Thyroid gland (tissue), 4 donors: Measurements from ENCODE around the gene SRGAP1.

Experiments used
- POLR2A ChIP-seq, 2 donors: fragments of 450-650 bp; IDR thresholded peaks; one replicate each; pipeline ENCODE4 v1.6.1; 2017; ENCODE audit warnings: antibody characterized with exemption in 2 of 2, mild to moderate bottlenecking in 2 of 2, moderate library complexity in 1 of 2
- TF ChIP-seq, protein P1 (sequence below), 6 experiments: fragments of 200-600 bp in 3 of 6; fragments of 450-650 bp in 3 of 6; sonication (generic) in 3 of 6; IDR thresholded peaks; one replicate each; pipeline ENCODE4 v1.5.1; 2016 to 2019; ENCODE audit warnings: antibody characterized with exemption in 6 of 6, mild to moderate bottlenecking in 2 of 6, inconsistent platforms in 1 of 6, moderate library complexity in 1 of 6

DNA sequence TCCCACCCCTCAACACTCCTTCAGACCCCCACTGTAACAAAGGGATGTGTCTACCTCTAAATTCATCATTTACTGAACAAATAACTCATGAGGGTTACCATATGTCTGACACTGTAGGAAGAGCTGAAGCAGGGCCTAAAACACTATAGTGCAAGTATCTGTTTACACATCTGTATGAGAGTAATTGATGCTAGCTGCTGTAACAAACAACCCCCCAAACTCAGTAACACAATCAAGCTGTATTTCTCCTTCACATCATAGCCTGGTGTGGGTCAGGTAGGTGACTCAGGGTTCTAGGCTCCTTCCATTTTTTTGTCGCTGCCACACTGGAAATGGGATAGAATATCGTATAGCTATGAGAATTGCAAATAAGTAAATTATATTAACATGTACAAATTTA is 312.6 kb downstream of the SRGAP1 start:
- TF ChIP-seq POLR2A (IDR thresholded peaks at IDR 0.05), result no peak
- TF ChIP-seq, protein P1, sequence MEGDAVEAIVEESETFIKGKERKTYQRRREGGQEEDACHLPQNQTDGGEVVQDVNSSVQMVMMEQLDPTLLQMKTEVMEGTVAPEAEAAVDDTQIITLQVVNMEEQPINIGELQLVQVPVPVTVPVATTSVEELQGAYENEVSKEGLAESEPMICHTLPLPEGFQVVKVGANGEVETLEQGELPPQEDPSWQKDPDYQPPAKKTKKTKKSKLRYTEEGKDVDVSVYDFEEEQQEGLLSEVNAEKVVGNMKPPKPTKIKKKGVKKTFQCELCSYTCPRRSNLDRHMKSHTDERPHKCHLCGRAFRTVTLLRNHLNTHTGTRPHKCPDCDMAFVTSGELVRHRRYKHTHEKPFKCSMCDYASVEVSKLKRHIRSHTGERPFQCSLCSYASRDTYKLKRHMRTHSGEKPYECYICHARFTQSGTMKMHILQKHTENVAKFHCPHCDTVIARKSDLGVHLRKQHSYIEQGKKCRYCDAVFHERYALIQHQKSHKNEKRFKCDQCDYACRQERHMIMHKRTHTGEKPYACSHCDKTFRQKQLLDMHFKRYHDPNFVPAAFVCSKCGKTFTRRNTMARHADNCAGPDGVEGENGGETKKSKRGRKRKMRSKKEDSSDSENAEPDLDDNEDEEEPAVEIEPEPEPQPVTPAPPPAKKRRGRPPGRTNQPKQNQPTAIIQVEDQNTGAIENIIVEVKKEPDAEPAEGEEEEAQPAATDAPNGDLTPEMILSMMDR (IDR thresholded peaks at IDR 0.05), result no peak
